ENCODE results near the gene GABBR2. TPM values are rescaled to one million over a fixed set of nuclear protein-coding genes. Genes with fewer than 3 reads are reported as not detected.

The GABBR2 gene
- total RNA-seq, 2 donors from 2014 or later, result 1.2 to 1.3 TPM

DNA sequence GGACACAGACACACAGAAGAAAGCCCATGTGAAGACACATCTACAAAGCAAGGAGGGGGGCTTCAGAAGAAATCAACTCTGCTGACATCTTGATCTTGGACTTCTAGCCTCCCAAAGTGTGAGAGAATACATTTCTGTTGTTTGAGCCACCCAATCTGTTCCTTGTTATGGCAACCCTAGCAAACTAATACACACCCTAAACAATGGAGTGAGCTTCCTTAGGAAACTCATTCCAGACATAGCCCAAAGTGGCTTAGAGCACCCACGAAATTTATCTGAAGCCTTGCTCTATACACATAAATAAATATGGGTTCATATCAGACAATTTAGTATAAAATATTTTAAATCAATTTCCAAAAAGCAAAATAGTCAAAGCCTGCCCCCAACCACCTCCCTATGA lies 445.7 kb downstream of the GABBR2 start:
- Histone ChIP-seq H3K9me3 (ENCODE audit: control insufficient read depth, low read length) (no peaks in the 10 kb centered on the region), H3K36me3 (ENCODE audit: control insufficient read depth, insufficient read depth, low read length) (no peaks in the 10 kb centered on the region), H3K4me1 (ENCODE audit: control insufficient read depth, insufficient read depth, low read length) (peaks cover 6% of the 10 kb centered on the region), H3K9ac (ENCODE audit: extremely low read depth, low read length, poor library complexity, severe bottlenecking) (no peak overlapping the region), H3K4me3 (ENCODE audit: low read length) (no peak overlapping the region), H3K27me3 (ENCODE audit: control insufficient read depth, insufficient read depth, low read length, poor library complexity, severe bottlenecking) (no peaks in the 10 kb centered on the region), H3K27ac (ENCODE audit: low read depth, low read length) (no peak overlapping the region)
- Mint-ChIP-seq H3K27ac (peak overlapping the region; percentile 33), H3K27me3 (ENCODE audit: insufficient read depth) (no peaks in the 10 kb centered on the region), H3K4me1 (peaks cover 47% of the 10 kb centered on the region), H3K4me3 (no peak overlapping the region), H3K9me3 (no peaks in the 10 kb centered on the region), H3K36me3 (ENCODE audit: low read depth) (peaks cover 3% of the 10 kb centered on the region)
- DNase-seq, result no peak
- 100% methylated on average over 1 of the region's 1 CpG; no CpG with 5 or more reads in 1 of the 2 experiments for WGBS, 2 experiments (ENCODE audit: insufficient coverage in 1 of 2, insufficient read length in 1 of 2)
- TF ChIP-seq, protein P1, sequence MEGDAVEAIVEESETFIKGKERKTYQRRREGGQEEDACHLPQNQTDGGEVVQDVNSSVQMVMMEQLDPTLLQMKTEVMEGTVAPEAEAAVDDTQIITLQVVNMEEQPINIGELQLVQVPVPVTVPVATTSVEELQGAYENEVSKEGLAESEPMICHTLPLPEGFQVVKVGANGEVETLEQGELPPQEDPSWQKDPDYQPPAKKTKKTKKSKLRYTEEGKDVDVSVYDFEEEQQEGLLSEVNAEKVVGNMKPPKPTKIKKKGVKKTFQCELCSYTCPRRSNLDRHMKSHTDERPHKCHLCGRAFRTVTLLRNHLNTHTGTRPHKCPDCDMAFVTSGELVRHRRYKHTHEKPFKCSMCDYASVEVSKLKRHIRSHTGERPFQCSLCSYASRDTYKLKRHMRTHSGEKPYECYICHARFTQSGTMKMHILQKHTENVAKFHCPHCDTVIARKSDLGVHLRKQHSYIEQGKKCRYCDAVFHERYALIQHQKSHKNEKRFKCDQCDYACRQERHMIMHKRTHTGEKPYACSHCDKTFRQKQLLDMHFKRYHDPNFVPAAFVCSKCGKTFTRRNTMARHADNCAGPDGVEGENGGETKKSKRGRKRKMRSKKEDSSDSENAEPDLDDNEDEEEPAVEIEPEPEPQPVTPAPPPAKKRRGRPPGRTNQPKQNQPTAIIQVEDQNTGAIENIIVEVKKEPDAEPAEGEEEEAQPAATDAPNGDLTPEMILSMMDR (conservative IDR thresholded peaks at IDR 0.05), result no peak

DNA sequence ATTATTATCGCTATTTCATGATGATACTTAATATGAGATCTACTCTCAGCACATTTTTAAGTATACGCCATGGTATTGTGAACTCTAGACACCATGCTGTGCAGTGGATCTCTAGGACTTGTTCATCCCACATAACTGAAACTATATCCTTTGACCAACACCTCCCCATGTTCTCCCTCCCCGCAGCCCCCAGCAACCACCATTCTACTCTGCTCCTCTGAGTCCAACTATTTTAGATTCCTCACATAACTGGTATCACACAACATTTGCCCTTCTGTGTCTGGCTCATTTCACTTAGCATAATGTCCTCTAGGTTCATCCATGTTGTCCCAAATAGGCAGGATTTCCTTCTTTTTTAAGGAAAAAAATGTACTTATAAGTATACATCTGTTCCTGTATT lies 446.7 kb downstream of the GABBR2 start:
- peak; percentile 30 for DNase-seq
- Mint-ChIP-seq H3K27ac (no peak overlapping the region), H3K4me3 (no peak overlapping the region), H3K4me1 (peaks cover 37% of the 10 kb centered on the region), H3K27me3 (ENCODE audit: insufficient read depth) (no peaks in the 10 kb centered on the region), H3K9me3 (no peaks in the 10 kb centered on the region), H3K36me3 (ENCODE audit: low read depth) (peaks cover 3% of the 10 kb centered on the region)
- peaks cover 6% of the 10 kb centered on the region for H3K4me1 ChIP-seq (ENCODE audit: control insufficient read depth, insufficient read depth, low read length)
- 97 to 100% methylated on average over 3 of the region's 3 CpGs for WGBS, 2 experiments (ENCODE audit: insufficient coverage in 1 of 2, insufficient read length in 1 of 2)
- no peak overlapping the region for H3K4me3 ChIP-seq (ENCODE audit: low read length)
- no peaks in the 10 kb centered on the region for H3K9me3 ChIP-seq (ENCODE audit: control insufficient read depth, low read length)
- H3K27me3 ChIP-seq (ENCODE audit: control insufficient read depth, insufficient read depth, low read length, poor library complexity, severe bottlenecking), result no peaks in the 10 kb centered on the region
- TF ChIP-seq, protein P1 (conservative IDR thresholded peaks at IDR 0.05), result no peak
- H3K9ac ChIP-seq (ENCODE audit: extremely low read depth, low read length, poor library complexity, severe bottlenecking), result no peak overlapping the region
- H3K36me3 ChIP-seq (ENCODE audit: control insufficient read depth, insufficient read depth, low read length), result no peaks in the 10 kb centered on the region
- H3K27ac ChIP-seq (ENCODE audit: low read depth, low read length), result no peak overlapping the region

DNA sequence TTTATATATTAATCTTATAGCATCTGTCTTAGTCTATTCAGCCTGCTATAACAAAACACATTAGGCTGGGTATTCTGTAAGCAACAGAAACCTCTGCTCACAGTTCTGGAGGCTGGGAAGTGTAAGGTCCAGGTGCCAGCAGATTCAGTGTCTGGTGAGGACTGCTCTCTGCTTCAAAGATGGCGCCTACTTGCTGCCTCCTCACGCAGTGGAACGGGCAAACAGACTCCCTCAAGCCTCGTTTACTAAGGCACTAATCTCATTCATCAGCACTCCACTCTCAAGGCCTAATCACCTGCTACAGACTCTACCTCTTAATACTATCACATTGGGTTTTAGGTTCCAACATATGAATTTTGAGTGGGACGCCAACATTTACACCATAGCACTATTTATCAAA lies 448.1 kb downstream of the GABBR2 start:
- peaks cover 3% of the 10 kb centered on the region for H3K36me3 Mint-ChIP-seq (ENCODE audit: low read depth)
- no peaks in the 10 kb centered on the region for H3K9me3 Mint-ChIP-seq

More for the DNA sequence above, 448.1 kb downstream of the GABBR2 start:
- Histone ChIP-seq H3K4me1 (ENCODE audit: control insufficient read depth, insufficient read depth, low read length) (peaks cover 6% of the 10 kb centered on the region), H3K27me3 (ENCODE audit: control insufficient read depth, insufficient read depth, low read length, poor library complexity, severe bottlenecking) (no peaks in the 10 kb centered on the region), H3K4me3 (ENCODE audit: low read length) (no peak overlapping the region), H3K9ac (ENCODE audit: extremely low read depth, low read length, poor library complexity, severe bottlenecking) (no peak overlapping the region), H3K36me3 (ENCODE audit: control insufficient read depth, insufficient read depth, low read length) (no peaks in the 10 kb centered on the region), H3K9me3 (ENCODE audit: control insufficient read depth, low read length) (no peaks in the 10 kb centered on the region), H3K27ac (ENCODE audit: low read depth, low read length) (no peak overlapping the region)
- Mint-ChIP-seq H3K4me1 (peaks cover 32% of the 10 kb centered on the region), H3K27me3 (ENCODE audit: insufficient read depth) (no peaks in the 10 kb centered on the region), H3K4me3 (no peak overlapping the region), H3K27ac (no peak overlapping the region)
- DNase-seq, result peak; percentile 26
- 78 to 100% methylated on average over 3 to 4 of the region's 5 CpGs for WGBS, 2 experiments (ENCODE audit: insufficient coverage in 1 of 2, insufficient read length in 1 of 2)
- TF ChIP-seq, protein P1 (conservative IDR thresholded peaks at IDR 0.05), result no peak
